ENCODE measurements around the gene ATXN3.

The ATXN3 gene

GRCh38 chr14:92106143-92106926, at the start of gene ATXN3 (continued):
- no peak for TF ChIP-seq ZNF202 (tag by site-specific recombination; IDR thresholded peaks at IDR 0.05; ENCODE audit: borderline replicate concordance)
- TF ChIP-seq ZNF2 (tag by site-specific recombination; IDR thresholded peaks at IDR 0.05), result no peak; the same call in 1 of the 2 replicates
- peak; percentile 72 for TF ChIP-seq YY2 (tag by site-specific recombination; IDR thresholded peaks at IDR 0.05)
- TF ChIP-seq ZNF600 (tag by site-specific recombination; IDR thresholded peaks at IDR 0.05), result no peak
- no peak for TF ChIP-seq ZNF18 (tag by site-specific recombination; IDR thresholded peaks at IDR 0.05)
- TF ChIP-seq ZBTB11 (tag by site-specific recombination; conservative IDR thresholded peaks at IDR 0.05; ENCODE audit: low read depth), result no peak
- peak; percentile 98 for TF ChIP-seq SP3 (tag by site-specific recombination; IDR thresholded peaks at IDR 0.05)
- TF ChIP-seq OSR2 (tag by site-specific recombination; IDR thresholded peaks at IDR 0.05), result peak; percentile 79
- TF ChIP-seq ZBTB10 (tag by site-specific recombination; IDR thresholded peaks at IDR 0.05), result peak; percentile 82
- TF ChIP-seq KLF7 (tag by site-specific recombination; IDR thresholded peaks at IDR 0.05; ENCODE audit: borderline replicate concordance), result peak; percentile 88; the same call in 1 of the 2 replicates
- peak; percentile 73 for TF ChIP-seq HIC1 (tag by site-specific recombination; IDR thresholded peaks at IDR 0.05)
- TF ChIP-seq ZIC2 (tag by site-specific recombination; IDR thresholded peaks at IDR 0.05), result peak; percentile 49; the same call in 1 of the 2 replicates
- peak; percentile 58 for TF ChIP-seq WT1 (tag by site-specific recombination; IDR thresholded peaks at IDR 0.05)
- no peak for TF ChIP-seq ZNF549 (tag by site-specific recombination; IDR thresholded peaks at IDR 0.05)
- TF ChIP-seq OVOL3 (tag by site-specific recombination; IDR thresholded peaks at IDR 0.05), result no peak
- no peak for TF ChIP-seq ZNF302 (tag by site-specific recombination; IDR thresholded peaks at IDR 0.05; ENCODE audit: low read depth)
- TF ChIP-seq ZNF266 (tag by site-specific recombination; IDR thresholded peaks at IDR 0.05; ENCODE audit: low read depth), result no peak
- no peak for TF ChIP-seq ZNF354C (tag by site-specific recombination; IDR thresholded peaks at IDR 0.05; ENCODE audit: borderline replicate concordance, low read depth)
- no peak for TF ChIP-seq ZNF747 (tag by site-specific recombination; IDR thresholded peaks at IDR 0.05)
- TF ChIP-seq SP7 (tag by site-specific recombination; IDR thresholded peaks at IDR 0.05), result peak; percentile 39
- peak; percentile 68; the same call in 1 of the 2 replicates for TF ChIP-seq ZSCAN5A (tag by site-specific recombination; IDR thresholded peaks at IDR 0.05)
- no peak for TF ChIP-seq ZSCAN18 (tag by site-specific recombination; IDR thresholded peaks at IDR 0.05)
- TF ChIP-seq ZNF416 (tag by site-specific recombination; IDR thresholded peaks at IDR 0.05), result no peak
- TF ChIP-seq ZNF223 (tag by site-specific recombination; IDR thresholded peaks at IDR 0.05), result no peak
- peak; percentile 71 for TF ChIP-seq ZNF341 (tag by site-specific recombination; IDR thresholded peaks at IDR 0.05; ENCODE audit: low read depth)
- no peak for TF ChIP-seq ZNF184 (tag by site-specific recombination; IDR thresholded peaks at IDR 0.05)
- peak; percentile 71 for TF ChIP-seq IKZF3 (tag by site-specific recombination; IDR thresholded peaks at IDR 0.05)
